A673 (cell line): ENCODE measurements around the gene DEDD. TPM values are rescaled to one million over a fixed set of nuclear protein-coding genes. Genes with fewer than 3 reads are reported as not detected.

Source experiments
- BruUV-seq: library from RNA; stranded (reverse); fragments of 400-500 nt; replicated peaks from 2 replicates; lab custom pipeline; 2021; lab: Mats Ljungman, UMichigan
- CTCF ChIA-PET: fragments of 300-600 bp; sonication (Branson Sonifier 250); formaldehyde crosslinking; loops from one replicate; lab custom pipeline; 2022; ENCODE audit warnings: antibody characterized with exemption; lab: Charles Lee
- POLR2A ChIA-PET: fragments of 300-600 bp; sonication (Branson Sonifier 250); formaldehyde crosslinking; loops from one replicate; lab custom pipeline; 2022; ENCODE audit warnings: antibody characterized with exemption; ENCODE audit not compliant: low non-redundant PET; lab: Charles Lee
- DNase-seq: peaks from one replicate; pipeline ENCODE4 v3.0.0-alpha.2; 2015; ENCODE audit warnings: low spot score
- H3K27ac ChIP-seq: fragments of 200-600 bp; sonication (generic); 2 replicates; pipeline ENCODE4 v1.5.1; 2016; ENCODE audit warnings: mixed run types, low read depth, mild to moderate bottlenecking, mixed read lengths, antibody characterized with exemption, low read length; ENCODE audit not compliant: poor library complexity, severe bottlenecking
- H3K27me3 ChIP-seq: fragments of 200-600 bp; sonication (generic); replicated peaks from 2 replicates; pipeline ENCODE4 v1.6.1; 2017; ENCODE audit warnings: mixed run types, low read depth, mild to moderate bottlenecking, mixed read lengths, antibody characterized with exemption, low read length; ENCODE audit not compliant: insufficient read depth, poor library complexity
- H3K36me3 ChIP-seq: fragments of 200-600 bp; sonication (generic); 2 replicates; pipeline ENCODE4 v1.6.1; 2016; ENCODE audit warnings: mixed run types, mild to moderate bottlenecking, mixed read lengths, antibody characterized with exemption, low read length; ENCODE audit not compliant: insufficient read depth, poor library complexity, severe bottlenecking
- H3K4me1 ChIP-seq: fragments of 200-600 bp; sonication (generic); 2 replicates; pipeline ENCODE4 v1.6.1; 2017; ENCODE audit warnings: mixed run types, mild to moderate bottlenecking, mixed read lengths, antibody characterized with exemption, low read length; ENCODE audit not compliant: insufficient read depth, poor library complexity, severe bottlenecking
- H3K4me3 ChIP-seq: fragments of 200-600 bp; sonication (generic); 2 replicates; pipeline ENCODE4 v1.5.1; 2016; ENCODE audit warnings: low read depth, mixed run types, mild to moderate bottlenecking, mixed read lengths, low read length; ENCODE audit not compliant: poor library complexity, severe bottlenecking
- H3K9me3 ChIP-seq: fragments of 200-600 bp; sonication (generic); 2 replicates; pipeline ENCODE4 v1.6.1; 2016; ENCODE audit warnings: mixed run types, low read depth, mild to moderate bottlenecking, mixed read lengths, antibody characterized with exemption, low read length; ENCODE audit not compliant: poor library complexity, severe bottlenecking
- EZH2 ChIP-seq: fragments of 200-600 bp; sonication (generic); IDR thresholded peaks from 2 replicates; pipeline ENCODE4 v1.6.1; 2017; ENCODE audit warnings: borderline replicate concordance, low read depth, mild to moderate bottlenecking, mixed read lengths, antibody characterized with exemption, low read length; ENCODE audit not compliant: poor library complexity, severe bottlenecking
- intact Hi-C: fragments of 100-400 bp; cut with micrococcal nuclease; formaldehyde crosslinking; loops from one replicate; pipeline ENCODE4 v1.10.0; 2022; ENCODE audit not compliant: unreplicated experiment
- total RNA-seq: library from RNA; stranded (reverse); gene quantifications from 2 replicates; pipeline ENCODE4 v1.2.3, GENCODE V29; 2021
- TF ChIP-seq, protein P1 (sequence below): fragments of 300-800, 200-600 bp; sonication (generic); conservative IDR thresholded peaks from 2 replicates; pipeline ENCODE4 v1.5.1; 2017; ENCODE audit warnings: low read depth, mild to moderate bottlenecking, antibody characterized with exemption, low read length, moderate library complexity, mixed read lengths

The DEDD gene
- total RNA-seq, 1 experiment from 2014 or later = 54.6 TPM

DNA sequence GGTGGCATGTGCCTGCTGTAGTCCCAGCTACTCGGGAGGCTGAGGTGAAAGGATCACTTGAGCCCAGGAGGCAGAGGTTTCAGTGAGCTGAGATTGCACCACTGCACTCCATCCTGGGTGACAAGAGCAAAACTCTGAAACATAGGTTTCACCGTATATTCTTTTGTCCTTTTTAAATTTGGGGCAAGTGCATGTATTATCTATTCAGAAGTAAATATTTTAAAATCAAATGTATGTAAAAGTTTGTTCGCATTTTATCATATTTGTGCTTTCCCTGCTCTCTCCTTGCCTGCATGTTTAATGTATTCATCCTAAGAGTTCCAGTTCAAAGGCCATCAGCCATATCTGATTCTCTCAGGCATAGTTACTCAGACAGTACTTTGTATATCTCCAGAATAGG, 13.4 kb upstream of the DEDD start:
- intact Hi-C loops = no loop called here
- CTCF ChIA-PET = no interaction called here

DNA sequence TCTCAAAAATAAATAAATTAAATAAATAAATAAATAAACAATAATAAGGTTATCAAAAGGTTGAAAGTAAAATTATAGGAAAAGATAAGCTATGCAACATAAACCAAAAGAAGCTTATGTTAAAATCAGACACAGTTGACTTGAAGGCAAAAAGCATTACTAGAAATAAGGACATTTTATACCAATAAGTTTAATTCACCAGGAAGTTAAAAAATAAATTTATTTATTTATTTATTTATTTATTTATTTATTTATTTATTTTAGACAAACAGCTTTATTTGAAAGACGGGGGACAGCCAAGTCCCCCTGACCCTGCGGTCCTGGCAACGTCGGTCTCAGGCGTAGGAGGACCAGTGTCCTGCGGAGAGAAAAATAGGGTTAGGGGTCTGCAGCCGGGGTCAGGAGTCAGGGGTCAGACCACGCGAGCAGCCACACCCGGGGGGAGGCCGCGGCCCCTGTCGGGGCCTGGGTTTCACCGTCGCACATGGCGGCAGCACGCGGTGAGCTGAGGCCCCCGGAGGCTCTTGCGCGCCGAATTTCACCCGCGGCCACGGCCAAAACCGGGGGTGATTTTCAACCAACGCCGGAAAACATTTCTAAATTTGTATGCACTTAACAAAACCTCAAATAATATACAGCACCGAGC, 8.4 kb upstream of the DEDD start:
- no peak for TF ChIP-seq EZH2
- TF ChIP-seq, protein P1, sequence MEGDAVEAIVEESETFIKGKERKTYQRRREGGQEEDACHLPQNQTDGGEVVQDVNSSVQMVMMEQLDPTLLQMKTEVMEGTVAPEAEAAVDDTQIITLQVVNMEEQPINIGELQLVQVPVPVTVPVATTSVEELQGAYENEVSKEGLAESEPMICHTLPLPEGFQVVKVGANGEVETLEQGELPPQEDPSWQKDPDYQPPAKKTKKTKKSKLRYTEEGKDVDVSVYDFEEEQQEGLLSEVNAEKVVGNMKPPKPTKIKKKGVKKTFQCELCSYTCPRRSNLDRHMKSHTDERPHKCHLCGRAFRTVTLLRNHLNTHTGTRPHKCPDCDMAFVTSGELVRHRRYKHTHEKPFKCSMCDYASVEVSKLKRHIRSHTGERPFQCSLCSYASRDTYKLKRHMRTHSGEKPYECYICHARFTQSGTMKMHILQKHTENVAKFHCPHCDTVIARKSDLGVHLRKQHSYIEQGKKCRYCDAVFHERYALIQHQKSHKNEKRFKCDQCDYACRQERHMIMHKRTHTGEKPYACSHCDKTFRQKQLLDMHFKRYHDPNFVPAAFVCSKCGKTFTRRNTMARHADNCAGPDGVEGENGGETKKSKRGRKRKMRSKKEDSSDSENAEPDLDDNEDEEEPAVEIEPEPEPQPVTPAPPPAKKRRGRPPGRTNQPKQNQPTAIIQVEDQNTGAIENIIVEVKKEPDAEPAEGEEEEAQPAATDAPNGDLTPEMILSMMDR = no peak
- POLR2A ChIA-PET = no interaction called here
- Histone ChIP-seq H3K27me3 (no peaks in the 10 kb centered on the region), H3K36me3 (no peaks in the 10 kb centered on the region), H3K9me3 (no peaks in the 10 kb centered on the region), H3K4me3 (no peak overlapping the region), H3K27ac (no peak overlapping the region), H3K4me1 (no peaks in the 10 kb centered on the region)
- DNase-seq = no peak
- no TSS peak for BruUV-seq
- intact Hi-C loops = loop anchor here (5.0 kb wide), 1 partner anchor 414 kb away; no protein-coding TSS in a partner anchor
- CTCF ChIA-PET = interaction anchor here (0.6 kb wide), 1 partner anchor 166 kb away, joined by 3 read pairs; no protein-coding TSS in a partner anchor

More for the DNA sequence above, 13.4 kb upstream of the DEDD start:
- H3K27me3 ChIP-seq = no peaks in the 10 kb centered on the region
- TF ChIP-seq EZH2 = no peak
- TF ChIP-seq, protein P1 = no peak
- H3K36me3 ChIP-seq = no peaks in the 10 kb centered on the region
- BruUV-seq = no TSS peak
- H3K4me3 ChIP-seq = no peak overlapping the region
- H3K4me1 ChIP-seq = no peaks in the 10 kb centered on the region
- no peak for DNase-seq
- POLR2A ChIA-PET = no interaction called here
- H3K27ac ChIP-seq = no peak overlapping the region
- no peaks in the 10 kb centered on the region for H3K9me3 ChIP-seq

DNA sequence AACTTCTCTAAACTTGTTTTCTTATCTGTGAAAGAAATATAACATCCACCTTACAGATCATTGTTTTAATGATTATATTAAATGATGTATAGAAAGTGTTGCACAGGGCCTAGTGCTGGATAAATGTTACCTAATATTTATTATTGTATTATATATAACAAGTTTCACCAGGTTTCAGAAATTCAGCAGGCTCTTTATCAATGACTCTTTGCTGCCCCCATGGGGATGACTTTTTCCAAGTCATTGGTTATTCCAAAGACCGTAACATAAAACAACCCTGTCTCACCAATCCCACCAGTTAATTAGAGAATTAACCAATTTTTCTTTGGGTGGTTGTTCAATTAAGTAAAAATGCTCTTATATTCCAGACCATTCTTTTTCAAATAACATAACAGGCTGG, 7.3 kb upstream of the DEDD start:
- BruUV-seq = no TSS peak
- Histone ChIP-seq H3K27ac (no peak overlapping the region), H3K4me1 (no peaks in the 10 kb centered on the region), H3K9me3 (no peaks in the 10 kb centered on the region), H3K4me3 (no peak overlapping the region), H3K36me3 (no peaks in the 10 kb centered on the region), H3K27me3 (no peaks in the 10 kb centered on the region)
- intact Hi-C loops = loop anchor here (2.0 to 5.0 kb wide), 2 partner anchors 143 to 412 kb away; no protein-coding TSS in a partner anchor
- CTCF ChIA-PET = interaction anchor here (0.8 kb wide), 1 partner anchor 42 kb away, joined by 3 read pairs; the partner anchor contains the start of gene KLHDC9
- TF ChIP-seq EZH2 = no peak
- TF ChIP-seq, protein P1 = peak; percentile 67
- peak; percentile 69 for DNase-seq
- POLR2A ChIA-PET = no interaction called here
